WTC11 (cell line): Measurements from ENCODE around the gene FAM217B. TPM values are rescaled to one million over a fixed set of nuclear protein-coding genes. Genes with fewer than 3 reads are reported as not detected.

Experiments
- ATAC-seq: fragments of 200-7000 bp; cut with Tn5 transposase; 2 replicates; pipeline ENCODE4 v1.10.0; 2021; ENCODE audit warnings: mild to moderate bottlenecking, moderate library complexity
- CTCF ChIA-PET: fragments of 300-600 bp; sonication (Branson Sonifier 250); formaldehyde crosslinking; loops from one replicate; lab custom pipeline; 2021; ENCODE audit warnings: antibody characterized with exemption; lab: Charles Lee
- POLR2A ChIA-PET: fragments of 350-600 bp; sonication (Branson Sonifier 250); formaldehyde crosslinking; loops from one replicate; lab custom pipeline; 2021; ENCODE audit warnings: antibody characterized with exemption; lab: Charles Lee
- DNase-seq: peaks from one replicate; pipeline ENCODE4 v3.0.0; 2021; ENCODE audit warnings: low spot score
- H3K27ac Mint-ChIP-seq: 2 replicates; pipeline ENCODE4 v1.8.0; 2021; ENCODE audit warnings: mixed read lengths
- H3K27me3 Mint-ChIP-seq: 2 replicates; pipeline ENCODE4 v1.8.0; 2021; ENCODE audit warnings: low read depth, mild to moderate bottlenecking, moderate library complexity, mixed read lengths
- H3K36me3 Mint-ChIP-seq: 2 replicates; pipeline ENCODE4 v1.8.0; 2021; ENCODE audit warnings: mixed read lengths
- H3K4me1 Mint-ChIP-seq: 2 replicates; pipeline ENCODE4 v1.8.0; 2022; ENCODE audit warnings: mixed read lengths
- H3K4me3 Mint-ChIP-seq: 2 replicates; pipeline ENCODE4 v1.8.0; 2021; ENCODE audit warnings: mild to moderate bottlenecking, moderate library complexity, mixed read lengths
- H3K9me3 Mint-ChIP-seq: 2 replicates; pipeline ENCODE4 v1.8.0; 2021; ENCODE audit warnings: mixed read lengths
- CREM ChIP-seq: sonication (generic); formaldehyde crosslinking; IDR thresholded peaks from 2 replicates; pipeline ENCODE4 v1.8.1; 2022; ENCODE audit warnings: mild to moderate bottlenecking, missing genetic modification reagents, moderate library complexity
- ESRRA ChIP-seq: sonication (generic); formaldehyde crosslinking; IDR thresholded peaks from 2 replicates; pipeline ENCODE4 v1.8.1; 2022; ENCODE audit warnings: mild to moderate bottlenecking, missing genetic modification reagents, borderline replicate concordance
- FOXK1 ChIP-seq: sonication (generic); formaldehyde crosslinking; IDR thresholded peaks from 2 replicates; pipeline ENCODE4 v1.8.0; 2022; ENCODE audit warnings: mild to moderate bottlenecking, moderate library complexity, missing genetic modification reagents
- GABPB1 ChIP-seq: sonication (generic); formaldehyde crosslinking; IDR thresholded peaks from 2 replicates; pipeline ENCODE4 v1.8.1; 2023; ENCODE audit warnings: mild to moderate bottlenecking, missing genetic modification reagents
- GRHL2 ChIP-seq: fragments of 250-450 bp; sonication (Bioruptor Pico); IDR thresholded peaks from 2 replicates; pipeline ENCODE4 v1.8.0; 2022; ENCODE audit warnings: mild to moderate bottlenecking, moderate library complexity; ENCODE audit not compliant: insufficient replicate concordance, severe bottlenecking
- NFE2L1 ChIP-seq: sonication (generic); formaldehyde crosslinking; IDR thresholded peaks from 2 replicates; pipeline ENCODE4 v1.8.1; 2023; ENCODE audit warnings: missing genetic modification reagents
- OVOL2 ChIP-seq: fragments of 250-450 bp; sonication (Bioruptor Pico); IDR thresholded peaks from 2 replicates; pipeline ENCODE4 v1.9.0; 2021; ENCODE audit warnings: mild to moderate bottlenecking, borderline replicate concordance
- RELA ChIP-seq: sonication (generic); formaldehyde crosslinking; IDR thresholded peaks from 2 replicates; pipeline ENCODE4 v1.8.1; 2022; ENCODE audit warnings: missing genetic modification reagents, mild to moderate bottlenecking, borderline replicate concordance
- TEAD1 ChIP-seq: sonication (generic); formaldehyde crosslinking; IDR thresholded peaks from 2 replicates; pipeline ENCODE4 v1.8.0; 2022; ENCODE audit warnings: mild to moderate bottlenecking, missing genetic modification reagents
- total RNA-seq: library from RNA; stranded (reverse); gene quantifications from 3 replicates; pipeline ENCODE4 v1.2.3, GENCODE V29; 2021
- TF ChIP-seq, protein P1 (sequence below): sonication (generic); formaldehyde crosslinking; IDR thresholded peaks from 2 replicates; pipeline ENCODE4 v1.8.0; 2022; ENCODE audit warnings: mild to moderate bottlenecking, missing genetic modification reagents
- TF ChIP-seq, protein P2 (sequence below): sonication (generic); formaldehyde crosslinking; IDR thresholded peaks from 2 replicates; pipeline ENCODE4 v1.8.0; 2022; ENCODE audit warnings: missing genetic modification reagents
- TF ChIP-seq, protein P3 (sequence below): fragments of 250-450 bp; sonication (Bioruptor Pico); conservative IDR thresholded peaks from 2 replicates; pipeline ENCODE4 v1.9.0; 2021; ENCODE audit warnings: mild to moderate bottlenecking
- TF ChIP-seq, protein P4 (sequence below): sonication (generic); formaldehyde crosslinking; IDR thresholded peaks from 2 replicates; pipeline ENCODE4 v1.8.1; 2022; ENCODE audit warnings: low read depth, missing genetic modification reagents, borderline replicate concordance
- TF ChIP-seq, protein P5 (sequence below): fragments of 250-450 bp; sonication (Bioruptor Pico); IDR thresholded peaks from 2 replicates; pipeline ENCODE4 v1.9.0; 2021; ENCODE audit warnings: mild to moderate bottlenecking
- TF ChIP-seq, protein P6 (sequence below): sonication (generic); formaldehyde crosslinking; IDR thresholded peaks from 2 replicates; pipeline ENCODE4 v1.8.1; 2022; ENCODE audit warnings: mild to moderate bottlenecking, moderate library complexity, missing genetic modification reagents
- TF ChIP-seq, protein P7 (sequence below): sonication (generic); formaldehyde crosslinking; IDR thresholded peaks from 2 replicates; pipeline ENCODE4 v1.8.1; 2023; ENCODE audit warnings: mild to moderate bottlenecking, missing genetic modification reagents
- TF ChIP-seq, protein P8 (sequence below): fragments of 250-450 bp; sonication (Bioruptor Pico); IDR thresholded peaks from 2 replicates; pipeline ENCODE4 v2.1.2; 2022; ENCODE audit warnings: mild to moderate bottlenecking, moderate library complexity

FAM217B gene
- total RNA-seq, 1 experiment from 2014 or later: 14.8 TPM

DNA sequence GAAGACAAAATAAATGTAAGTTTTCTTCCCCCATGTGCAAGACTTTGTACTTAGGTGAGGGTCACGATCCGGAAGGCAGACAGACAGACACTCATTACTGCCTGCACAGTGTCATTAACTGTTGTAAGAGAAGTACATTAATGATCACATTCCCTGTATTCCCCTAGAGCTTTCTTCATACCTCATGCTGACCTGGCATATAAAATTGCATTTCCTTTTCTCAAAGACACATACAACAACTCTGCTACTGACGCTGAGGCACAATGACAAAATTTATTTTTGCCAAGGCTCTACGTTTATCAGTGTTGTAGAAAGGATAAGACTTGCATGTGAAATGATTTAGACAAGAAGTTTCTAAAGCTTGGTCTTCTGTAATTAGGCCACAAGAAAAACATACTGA is 3.8 kb upstream of the FAM217B start:
- no peak for DNase-seq
- H3K27me3 Mint-ChIP-seq: peaks cover 64% of the 10 kb centered on the region
- H3K27ac Mint-ChIP-seq: no peak overlapping the region
- peaks cover 12% of the 10 kb centered on the region for H3K4me1 Mint-ChIP-seq
- ChIA-PET POLR2A (no interaction called here), CTCF (interaction anchor here (1.1 to 2.7 kb wide), 2 partner anchors 19 to 74 kb away, joined by 3 to 10 read pairs; no protein-coding TSS in a partner anchor)
- no peak overlapping the region for H3K4me3 Mint-ChIP-seq
- H3K9me3 Mint-ChIP-seq: peaks cover 7% of the 10 kb centered on the region
- no peak for TF ChIP-seq CREM (CRISPR knock-in tag)
- no peak for TF ChIP-seq GRHL2
- TF ChIP-seq, protein P1, sequence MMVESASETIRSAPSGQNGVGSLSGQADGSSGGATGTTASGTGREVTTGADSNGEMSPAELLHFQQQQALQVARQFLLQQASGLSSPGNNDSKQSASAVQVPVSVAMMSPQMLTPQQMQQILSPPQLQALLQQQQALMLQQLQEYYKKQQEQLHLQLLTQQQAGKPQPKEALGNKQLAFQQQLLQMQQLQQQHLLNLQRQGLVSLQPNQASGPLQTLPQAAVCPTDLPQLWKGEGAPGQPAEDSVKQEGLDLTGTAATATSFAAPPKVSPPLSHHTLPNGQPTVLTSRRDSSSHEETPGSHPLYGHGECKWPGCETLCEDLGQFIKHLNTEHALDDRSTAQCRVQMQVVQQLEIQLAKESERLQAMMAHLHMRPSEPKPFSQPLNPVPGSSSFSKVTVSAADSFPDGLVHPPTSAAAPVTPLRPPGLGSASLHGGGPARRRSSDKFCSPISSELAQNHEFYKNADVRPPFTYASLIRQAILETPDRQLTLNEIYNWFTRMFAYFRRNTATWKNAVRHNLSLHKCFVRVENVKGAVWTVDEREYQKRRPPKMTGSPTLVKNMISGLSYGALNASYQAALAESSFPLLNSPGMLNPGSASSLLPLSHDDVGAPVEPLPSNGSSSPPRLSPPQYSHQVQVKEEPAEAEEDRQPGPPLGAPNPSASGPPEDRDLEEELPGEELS (CRISPR knock-in tag): no peak
- TF ChIP-seq, protein P2, sequence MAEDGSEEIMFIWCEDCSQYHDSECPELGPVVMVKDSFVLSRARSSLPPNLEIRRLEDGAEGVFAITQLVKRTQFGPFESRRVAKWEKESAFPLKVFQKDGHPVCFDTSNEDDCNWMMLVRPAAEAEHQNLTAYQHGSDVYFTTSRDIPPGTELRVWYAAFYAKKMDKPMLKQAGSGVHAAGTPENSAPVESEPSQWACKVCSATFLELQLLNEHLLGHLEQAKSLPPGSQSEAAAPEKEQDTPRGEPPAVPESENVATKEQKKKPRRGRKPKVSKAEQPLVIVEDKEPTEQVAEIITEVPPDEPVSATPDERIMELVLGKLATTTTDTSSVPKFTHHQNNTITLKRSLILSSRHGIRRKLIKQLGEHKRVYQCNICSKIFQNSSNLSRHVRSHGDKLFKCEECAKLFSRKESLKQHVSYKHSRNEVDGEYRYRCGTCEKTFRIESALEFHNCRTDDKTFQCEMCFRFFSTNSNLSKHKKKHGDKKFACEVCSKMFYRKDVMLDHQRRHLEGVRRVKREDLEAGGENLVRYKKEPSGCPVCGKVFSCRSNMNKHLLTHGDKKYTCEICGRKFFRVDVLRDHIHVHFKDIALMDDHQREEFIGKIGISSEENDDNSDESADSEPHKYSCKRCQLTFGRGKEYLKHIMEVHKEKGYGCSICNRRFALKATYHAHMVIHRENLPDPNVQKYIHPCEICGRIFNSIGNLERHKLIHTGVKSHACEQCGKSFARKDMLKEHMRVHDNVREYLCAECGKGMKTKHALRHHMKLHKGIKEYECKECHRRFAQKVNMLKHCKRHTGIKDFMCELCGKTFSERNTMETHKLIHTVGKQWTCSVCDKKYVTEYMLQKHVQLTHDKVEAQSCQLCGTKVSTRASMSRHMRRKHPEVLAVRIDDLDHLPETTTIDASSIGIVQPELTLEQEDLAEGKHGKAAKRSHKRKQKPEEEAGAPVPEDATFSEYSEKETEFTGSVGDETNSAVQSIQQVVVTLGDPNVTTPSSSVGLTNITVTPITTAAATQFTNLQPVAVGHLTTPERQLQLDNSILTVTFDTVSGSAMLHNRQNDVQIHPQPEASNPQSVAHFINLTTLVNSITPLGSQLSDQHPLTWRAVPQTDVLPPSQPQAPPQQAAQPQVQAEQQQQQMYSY (CRISPR knock-in tag): no peak
- no peak for TF ChIP-seq GABPB1 (CRISPR knock-in tag)
- TF ChIP-seq, protein P3, sequence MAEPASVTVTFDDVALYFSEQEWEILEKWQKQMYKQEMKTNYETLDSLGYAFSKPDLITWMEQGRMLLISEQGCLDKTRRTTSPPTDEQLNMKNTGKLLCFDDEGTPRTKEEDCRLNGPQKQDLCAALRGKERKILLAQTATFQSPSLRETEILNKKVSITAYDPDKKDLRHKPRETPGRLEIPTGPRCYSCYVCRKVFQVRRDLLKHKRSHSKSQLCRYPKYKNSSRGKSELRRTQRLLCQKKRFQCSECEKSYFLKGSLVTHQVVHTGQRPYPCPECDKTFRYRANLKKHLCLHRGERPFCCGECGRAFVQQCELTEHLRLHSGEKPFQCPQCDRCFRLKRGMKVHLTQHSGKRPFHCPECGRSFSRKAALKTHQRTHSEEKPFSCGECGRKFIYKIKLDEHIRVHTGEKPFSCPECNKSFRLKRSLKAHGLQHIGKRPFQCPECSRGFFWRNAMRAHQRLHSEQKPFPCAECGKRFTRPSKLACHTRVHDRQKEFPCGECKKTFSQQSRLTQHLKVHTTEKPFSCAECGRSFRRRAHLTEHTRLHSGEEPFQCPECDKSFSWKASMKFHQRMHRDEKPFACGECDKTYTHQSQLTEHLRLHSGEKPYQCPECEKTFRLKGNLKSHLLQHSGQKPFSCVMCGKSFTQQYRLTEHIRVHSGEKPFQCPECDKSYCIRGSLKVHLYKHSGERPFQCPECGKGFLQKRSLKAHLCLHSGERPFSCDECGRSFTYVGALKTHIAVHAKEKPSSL (CRISPR knock-in tag): no peak
- no peak for TF ChIP-seq RELA
- TF ChIP-seq OVOL2 (CRISPR knock-in tag): no peak
- TF ChIP-seq, protein P4, sequence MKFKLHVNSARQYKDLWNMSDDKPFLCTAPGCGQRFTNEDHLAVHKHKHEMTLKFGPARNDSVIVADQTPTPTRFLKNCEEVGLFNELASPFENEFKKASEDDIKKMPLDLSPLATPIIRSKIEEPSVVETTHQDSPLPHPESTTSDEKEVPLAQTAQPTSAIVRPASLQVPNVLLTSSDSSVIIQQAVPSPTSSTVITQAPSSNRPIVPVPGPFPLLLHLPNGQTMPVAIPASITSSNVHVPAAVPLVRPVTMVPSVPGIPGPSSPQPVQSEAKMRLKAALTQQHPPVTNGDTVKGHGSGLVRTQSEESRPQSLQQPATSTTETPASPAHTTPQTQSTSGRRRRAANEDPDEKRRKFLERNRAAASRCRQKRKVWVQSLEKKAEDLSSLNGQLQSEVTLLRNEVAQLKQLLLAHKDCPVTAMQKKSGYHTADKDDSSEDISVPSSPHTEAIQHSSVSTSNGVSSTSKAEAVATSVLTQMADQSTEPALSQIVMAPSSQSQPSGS: no peak
- TF ChIP-seq, protein P5, sequence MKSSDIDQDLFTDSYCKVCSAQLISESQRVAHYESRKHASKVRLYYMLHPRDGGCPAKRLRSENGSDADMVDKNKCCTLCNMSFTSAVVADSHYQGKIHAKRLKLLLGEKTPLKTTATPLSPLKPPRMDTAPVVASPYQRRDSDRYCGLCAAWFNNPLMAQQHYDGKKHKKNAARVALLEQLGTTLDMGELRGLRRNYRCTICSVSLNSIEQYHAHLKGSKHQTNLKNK (CRISPR knock-in tag): no peak
- TF ChIP-seq NFE2L1 (CRISPR knock-in tag): no peak
- TF ChIP-seq ESRRA: no peak
- TF ChIP-seq TEAD1 (CRISPR knock-in tag): no peak
- TF ChIP-seq, protein P6, sequence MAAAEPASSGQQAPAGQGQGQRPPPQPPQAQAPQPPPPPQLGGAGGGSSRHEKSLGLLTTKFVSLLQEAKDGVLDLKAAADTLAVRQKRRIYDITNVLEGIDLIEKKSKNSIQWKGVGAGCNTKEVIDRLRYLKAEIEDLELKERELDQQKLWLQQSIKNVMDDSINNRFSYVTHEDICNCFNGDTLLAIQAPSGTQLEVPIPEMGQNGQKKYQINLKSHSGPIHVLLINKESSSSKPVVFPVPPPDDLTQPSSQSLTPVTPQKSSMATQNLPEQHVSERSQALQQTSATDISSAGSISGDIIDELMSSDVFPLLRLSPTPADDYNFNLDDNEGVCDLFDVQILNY: no peak
- no peak for TF ChIP-seq FOXK1 (CRISPR knock-in tag)
- peaks cover 8% of the 10 kb centered on the region for H3K36me3 Mint-ChIP-seq
- ATAC-seq: no peak

DNA sequence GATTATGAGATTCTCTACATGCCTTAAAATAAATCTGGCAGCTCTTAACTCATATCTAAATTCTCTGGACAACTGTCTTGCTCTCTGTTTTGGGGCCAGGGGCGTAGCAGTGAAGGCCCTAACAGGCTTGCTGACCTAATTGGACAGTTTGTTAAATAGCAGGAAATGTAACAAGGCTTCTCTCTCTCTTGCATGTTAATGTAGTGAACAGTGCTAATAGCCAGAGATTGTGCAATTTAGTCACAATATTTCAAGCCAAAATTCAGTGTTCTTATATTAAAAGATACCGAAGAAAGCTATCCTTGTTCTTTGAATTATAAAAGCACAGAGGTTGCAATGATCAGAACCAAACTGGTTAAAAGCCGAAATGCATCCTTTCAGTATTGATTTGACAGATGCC is 3.0 kb upstream of the FAM217B start:
- ATAC-seq (no peak), DNase-seq (no peak)
- peaks cover 8% of the 10 kb centered on the region for H3K36me3 Mint-ChIP-seq
- ChIA-PET POLR2A (no interaction called here), CTCF (no interaction called here)
- no peak overlapping the region for H3K4me3 Mint-ChIP-seq
- peaks cover 7% of the 10 kb centered on the region for H3K9me3 Mint-ChIP-seq
- H3K27me3 Mint-ChIP-seq: peaks cover 58% of the 10 kb centered on the region
- H3K27ac Mint-ChIP-seq: no peak overlapping the region
- peaks cover 7% of the 10 kb centered on the region for H3K4me1 Mint-ChIP-seq
- TF ChIP-seq, protein P7, sequence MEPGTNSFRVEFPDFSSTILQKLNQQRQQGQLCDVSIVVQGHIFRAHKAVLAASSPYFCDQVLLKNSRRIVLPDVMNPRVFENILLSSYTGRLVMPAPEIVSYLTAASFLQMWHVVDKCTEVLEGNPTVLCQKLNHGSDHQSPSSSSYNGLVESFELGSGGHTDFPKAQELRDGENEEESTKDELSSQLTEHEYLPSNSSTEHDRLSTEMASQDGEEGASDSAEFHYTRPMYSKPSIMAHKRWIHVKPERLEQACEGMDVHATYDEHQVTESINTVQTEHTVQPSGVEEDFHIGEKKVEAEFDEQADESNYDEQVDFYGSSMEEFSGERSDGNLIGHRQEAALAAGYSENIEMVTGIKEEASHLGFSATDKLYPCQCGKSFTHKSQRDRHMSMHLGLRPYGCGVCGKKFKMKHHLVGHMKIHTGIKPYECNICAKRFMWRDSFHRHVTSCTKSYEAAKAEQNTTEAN: no peak
- no peak for TF ChIP-seq GRHL2
- TF ChIP-seq, protein P8, sequence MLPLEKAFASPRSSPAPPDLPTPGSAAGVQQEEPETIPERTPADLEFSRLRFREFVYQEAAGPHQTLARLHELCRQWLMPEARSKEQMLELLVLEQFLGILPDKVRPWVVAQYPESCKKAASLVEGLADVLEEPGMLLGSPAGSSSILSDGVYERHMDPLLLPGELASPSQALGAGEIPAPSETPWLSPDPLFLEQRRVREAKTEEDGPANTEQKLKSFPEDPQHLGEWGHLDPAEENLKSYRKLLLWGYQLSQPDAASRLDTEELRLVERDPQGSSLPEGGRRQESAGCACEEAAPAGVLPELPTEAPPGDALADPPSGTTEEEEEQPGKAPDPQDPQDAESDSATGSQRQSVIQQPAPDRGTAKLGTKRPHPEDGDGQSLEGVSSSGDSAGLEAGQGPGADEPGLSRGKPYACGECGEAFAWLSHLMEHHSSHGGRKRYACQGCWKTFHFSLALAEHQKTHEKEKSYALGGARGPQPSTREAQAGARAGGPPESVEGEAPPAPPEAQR: no peak
